Measurements from ENCODE around the gene TRIM2.

TRIM2 gene

DNA sequence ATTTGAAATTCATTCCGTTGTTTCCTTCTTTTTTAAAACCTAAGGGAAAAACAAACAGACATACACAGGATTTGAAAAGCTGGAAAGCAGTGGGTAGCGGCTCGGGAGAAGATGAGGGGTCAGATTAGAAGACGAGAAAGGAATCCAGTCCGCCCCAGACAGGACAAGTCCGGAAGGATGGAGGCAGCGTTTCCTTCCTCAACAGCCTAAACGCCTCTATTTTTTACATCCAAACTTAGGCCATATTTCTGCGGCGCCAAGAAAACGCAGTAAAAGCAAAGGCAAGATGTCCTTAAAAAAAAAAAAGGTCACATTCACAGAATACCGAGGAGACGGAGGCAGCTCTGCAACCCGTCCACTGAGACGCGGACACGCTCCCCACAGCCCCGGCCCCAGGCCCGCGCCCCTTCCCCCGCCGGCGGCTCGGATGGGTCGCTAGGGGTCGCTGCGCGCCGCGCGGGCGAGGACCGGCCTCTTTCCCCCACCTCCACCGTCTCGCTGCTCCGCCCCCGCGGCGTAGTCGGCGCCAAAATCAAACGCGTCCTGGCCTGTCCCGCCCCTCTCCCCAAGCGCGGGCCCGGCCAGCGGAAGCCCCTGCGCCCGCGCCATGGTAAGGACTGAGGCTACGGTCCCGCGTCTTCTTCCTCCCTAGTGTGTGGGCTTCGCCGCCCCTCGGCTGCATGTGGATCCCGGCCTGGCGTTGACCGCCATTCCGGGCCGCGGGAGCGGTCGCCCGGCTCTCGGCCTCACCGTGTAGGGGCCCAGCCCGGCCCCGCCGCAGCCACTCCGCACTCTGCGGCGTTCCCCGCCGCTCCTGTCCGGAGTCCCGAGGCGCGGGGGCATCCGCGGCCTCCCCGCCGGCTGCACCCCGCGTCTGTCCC, 140.1 kb downstream of the TRIM2 start, which contains the start of gene MND1:
TSS of gene MND1 (plus strand) at position 558 of the 881 bp plus-strand sequence. CDS start at position 608, 50 bp downstream.
- peak; percentile 68 for DNase-seq

- peak; percentile 75 for DNase-seq
Observed at GRCh38 chr4:153345012-153345981, 141.1 kb downstream of the TRIM2 start.

DNA sequence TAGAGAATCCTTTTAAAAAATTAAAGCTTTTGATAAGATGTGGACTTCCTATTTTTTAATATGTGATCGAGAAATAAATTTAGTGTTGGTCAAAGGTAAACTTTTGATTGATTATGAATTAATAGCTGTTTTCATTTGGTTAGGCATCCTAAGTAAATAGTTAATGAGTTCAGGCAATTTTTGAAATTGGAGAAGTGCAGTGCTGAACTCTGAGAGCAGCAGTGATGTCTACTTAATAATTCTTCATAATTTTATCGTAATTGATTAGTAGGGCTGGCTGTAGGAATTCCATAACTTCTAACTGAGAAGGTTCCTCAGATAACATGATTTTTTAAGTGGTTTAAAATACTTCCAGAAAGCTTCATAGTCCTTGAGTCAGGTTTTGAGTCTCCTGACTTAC, 141.8 kb downstream of the TRIM2 start:
- DNase-seq = no peak

DNA sequence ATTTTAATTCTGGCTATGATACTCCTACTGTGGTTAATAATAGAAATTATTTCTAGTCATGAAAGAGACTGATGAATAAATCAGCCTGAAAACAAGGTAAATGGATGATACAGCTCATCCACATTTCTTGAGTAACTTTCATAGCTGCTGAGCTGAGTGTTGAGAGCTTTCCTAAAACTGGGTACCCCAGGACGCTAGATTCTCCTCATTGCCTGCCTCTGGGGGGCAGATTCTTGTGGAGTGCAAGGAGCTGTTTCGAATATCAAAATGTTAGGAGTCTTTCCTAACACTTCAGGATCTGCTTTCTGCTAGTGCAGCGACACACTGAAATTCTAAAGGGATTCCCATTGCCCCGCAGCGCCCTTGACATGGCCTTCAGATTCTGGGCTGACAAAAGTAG, 142.3 kb downstream of the TRIM2 start:
- no peak for DNase-seq

- DNase-seq = no peak
Observed at GRCh38 chr4:153347117-153347516, 142.9 kb downstream of the TRIM2 start.

DNA sequence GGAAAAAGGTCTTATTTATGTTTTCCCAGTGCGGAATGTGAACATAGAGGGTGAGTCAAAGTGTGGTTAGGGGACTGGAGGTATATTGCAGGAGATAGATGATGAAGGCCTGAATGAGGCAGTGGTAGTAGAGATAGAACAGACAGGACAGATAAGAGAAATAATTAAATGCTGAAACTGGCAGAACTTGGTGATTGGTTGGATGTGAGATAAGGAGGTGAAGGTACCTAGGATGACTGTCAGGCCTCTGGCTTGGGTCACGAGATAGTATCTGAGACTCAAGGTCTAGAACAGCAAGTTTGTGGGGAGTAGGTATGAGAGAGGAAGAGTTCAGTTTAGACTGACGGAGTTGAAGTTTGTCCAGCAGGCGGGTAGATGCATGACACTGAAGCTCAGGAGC, 143.8 kb downstream of the TRIM2 start:
- no peak for DNase-seq

DNA sequence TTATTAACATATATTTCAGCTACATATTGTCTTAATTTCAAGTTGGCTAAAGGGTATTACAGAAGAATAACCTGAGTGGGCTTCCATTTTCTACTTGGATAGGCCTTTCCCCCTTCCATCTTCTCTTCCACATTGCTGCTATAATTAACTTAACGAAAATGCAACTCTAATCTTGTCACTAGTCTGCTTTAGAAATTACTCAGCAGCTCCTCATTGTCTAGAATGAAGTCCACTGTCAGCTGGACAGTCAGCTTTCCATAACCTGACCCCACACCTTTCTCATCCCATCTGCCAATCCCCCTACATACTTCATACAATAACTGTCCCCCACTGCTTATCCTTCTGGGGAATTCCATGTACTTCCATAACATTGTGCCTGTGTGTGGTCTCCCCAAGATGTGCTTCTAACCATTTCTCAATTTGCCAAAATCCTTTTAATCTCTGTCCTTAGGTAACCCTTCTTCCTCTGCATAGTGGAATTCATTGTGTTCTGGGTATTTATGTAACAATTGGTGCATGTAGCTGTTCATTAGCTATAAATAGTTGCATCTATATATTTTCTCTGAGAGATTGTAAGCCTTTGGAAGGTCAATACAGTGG, 145.1 kb downstream of the TRIM2 start:
- no peak for DNase-seq

GRCh38 chr4:153362184-153362583, 157.9 kb downstream of the TRIM2 start:
- no peak for DNase-seq

DNA sequence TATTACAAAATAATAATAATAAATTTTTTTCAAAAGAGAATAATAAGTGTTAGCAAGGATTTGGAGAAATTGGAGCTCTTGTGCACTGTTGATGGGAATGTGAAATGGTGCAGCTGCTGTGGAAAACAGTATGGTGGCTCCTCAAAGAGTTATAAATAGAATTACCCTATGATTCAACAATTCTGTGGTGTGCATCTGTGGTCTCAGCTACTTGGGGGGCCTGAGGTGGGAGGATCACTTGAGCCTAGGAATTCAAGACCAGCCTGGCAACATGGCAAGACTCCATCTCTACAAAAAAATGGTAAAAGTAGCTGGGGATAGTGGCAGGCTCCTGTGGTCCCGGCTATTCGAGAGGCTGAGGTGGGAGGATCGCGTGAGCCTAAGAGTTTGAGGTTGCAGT, 159.8 kb downstream of the TRIM2 start:
- no peak for DNase-seq

DNA sequence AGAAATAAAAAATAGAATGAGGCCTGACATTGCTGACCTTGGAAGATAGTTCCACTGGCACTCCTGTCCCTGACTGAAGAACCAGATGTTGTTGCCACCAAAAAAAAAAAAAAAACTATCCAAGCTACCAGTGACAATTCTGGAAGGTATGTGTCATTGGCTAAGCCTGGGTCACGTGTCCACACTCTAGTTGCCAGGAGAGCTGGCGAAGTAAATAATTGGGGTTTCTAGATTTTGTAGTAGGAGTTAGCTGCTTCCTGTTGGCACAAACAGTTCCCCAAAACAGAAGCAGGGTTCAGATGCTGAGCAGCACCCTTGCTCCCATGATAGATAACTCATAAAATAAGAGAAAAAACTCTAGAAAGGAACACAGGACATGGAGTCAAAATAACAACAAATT, 160.8 kb downstream of the TRIM2 start:
- peak; percentile 60 for DNase-seq

- DNase-seq = no peak
Observed at GRCh38 chr4:153366486-153366885, 162.2 kb downstream of the TRIM2 start.

GRCh38 chr4:153367092-153367491, 162.8 kb downstream of the TRIM2 start:
- DNase-seq = no peak

DNA sequence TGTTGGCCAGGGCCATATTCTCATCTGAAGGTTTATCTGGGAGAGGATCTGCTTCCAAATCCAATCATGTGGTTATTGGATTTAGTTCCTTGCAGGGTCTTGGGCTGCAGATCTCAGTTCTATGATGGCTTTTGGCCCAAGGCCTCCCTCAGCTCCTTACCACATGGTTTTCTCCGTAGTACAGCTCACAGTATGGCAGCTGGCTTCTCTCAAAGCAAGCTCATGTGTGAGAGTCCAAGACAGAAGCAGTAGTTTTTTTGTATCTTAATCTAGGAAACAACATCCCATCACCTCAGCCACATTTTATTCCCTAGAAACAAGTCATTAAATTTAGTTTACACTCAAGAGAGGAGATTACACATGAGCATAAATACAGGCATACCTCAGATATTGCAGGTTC, 164.8 kb downstream of the TRIM2 start:
- no peak for DNase-seq

DNA sequence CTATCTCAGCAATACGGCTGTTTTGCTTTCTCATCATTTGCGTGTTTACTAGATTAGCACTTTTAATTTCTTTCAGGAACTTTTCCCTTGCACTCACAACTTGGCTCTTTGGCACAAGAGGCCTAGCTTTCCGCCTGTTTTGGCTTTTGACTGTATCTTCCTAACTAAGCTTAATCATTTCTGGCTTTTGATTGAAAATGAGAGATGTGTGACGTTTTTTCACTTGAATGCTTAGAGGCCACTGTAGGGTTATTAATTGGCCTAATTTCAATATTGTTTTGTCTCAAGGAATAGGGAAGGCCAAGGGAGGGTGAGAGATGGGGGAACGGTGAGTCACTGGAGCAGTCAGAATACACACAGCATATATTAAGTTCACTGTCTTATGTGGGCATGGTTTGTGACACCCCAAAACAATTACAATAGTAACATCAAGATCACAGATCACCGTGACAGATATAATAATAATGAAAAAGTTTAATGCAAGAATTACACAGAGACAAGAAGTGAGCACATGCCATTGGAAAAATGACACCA, 167.5 kb downstream of the TRIM2 start:
- DNase-seq = no peak

DNA sequence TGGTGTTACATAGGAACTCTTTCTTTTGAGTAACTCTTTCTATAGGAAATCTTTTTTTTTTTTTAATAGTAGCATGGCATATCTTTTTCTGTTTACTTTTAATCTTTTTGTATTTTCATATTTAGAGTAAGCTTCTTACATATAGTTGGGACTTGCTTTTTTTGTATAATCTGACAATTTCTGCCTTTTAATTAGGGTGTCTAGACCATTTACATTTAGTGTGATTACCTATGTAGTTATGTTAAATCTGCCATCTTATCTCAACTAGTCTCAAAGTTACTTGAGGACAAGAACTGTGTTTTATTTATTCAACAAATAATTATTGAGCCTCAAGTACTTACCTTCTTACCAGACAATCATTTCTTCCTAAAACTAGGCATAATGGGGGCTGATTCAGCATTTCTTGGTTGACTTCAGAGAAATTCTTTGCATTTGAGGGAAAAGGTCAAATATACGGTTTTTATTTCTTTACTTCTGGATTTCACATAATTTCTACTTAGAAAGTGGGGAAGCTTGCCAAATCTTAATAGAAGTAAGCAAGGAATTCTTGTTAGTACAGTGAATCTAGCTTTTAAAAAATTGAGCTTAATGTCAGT, 168.8 kb downstream of the TRIM2 start:
- DNase-seq = no peak

- no peak for DNase-seq
Observed at GRCh38 chr4:153374442-153374841, 170.2 kb downstream of the TRIM2 start.

DNA sequence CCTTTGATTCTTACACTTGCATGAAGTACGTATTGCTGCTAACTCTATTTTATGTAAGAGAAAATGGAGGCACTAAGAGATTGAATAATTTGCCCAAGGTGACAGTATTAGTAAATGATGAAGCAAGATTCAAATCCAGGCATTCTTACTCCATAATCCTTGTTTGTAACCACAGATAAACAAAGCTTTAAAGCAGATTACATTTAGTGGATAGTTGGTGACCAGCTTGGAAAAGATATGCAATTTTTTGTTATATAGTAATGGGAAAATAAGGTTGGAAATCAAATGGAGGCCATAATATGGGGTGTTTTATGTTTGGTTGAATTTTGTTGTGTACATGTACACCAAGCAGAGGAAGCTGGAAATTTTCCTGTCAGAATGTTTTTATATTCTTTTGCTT, 171.1 kb downstream of the TRIM2 start:
- DNase-seq = no peak

GRCh38 chr4:153383131-153383530, 178.9 kb downstream of the TRIM2 start:
- no peak for DNase-seq

- DNase-seq = no peak
Observed at GRCh38 chr4:153384160-153384559, 179.9 kb downstream of the TRIM2 start.

DNA sequence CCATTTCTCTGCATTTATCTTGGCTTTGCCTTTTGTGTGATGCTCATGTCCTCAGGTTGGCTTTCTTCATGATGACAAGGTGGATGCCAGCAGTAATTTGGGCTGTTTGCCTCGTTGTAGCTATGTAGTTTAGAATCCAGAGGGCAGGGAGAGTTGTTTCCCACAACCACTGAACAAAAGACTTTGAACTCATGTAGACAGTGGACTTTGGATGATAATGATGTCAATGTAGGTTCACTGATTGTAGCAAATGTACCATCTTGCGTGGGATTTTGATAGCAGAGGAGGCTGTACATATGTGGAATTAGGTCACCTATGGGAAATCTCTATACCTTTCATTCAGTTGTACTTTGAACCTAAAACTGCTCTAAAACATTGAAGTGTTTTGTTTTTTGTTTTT, 181.5 kb downstream of the TRIM2 start:
- DNase-seq = no peak

GRCh38 chr4:153387981-153388380, 183.7 kb downstream of the TRIM2 start:
- DNase-seq = no peak

Measured in inflammatory macrophage treated with lipopolysaccharide for 4 hours (primary cell).